NB4 (cell line): ENCODE measurements around the gene ANKRD55.

Experiments
- POLR2A ChIP-seq: IDR thresholded peaks from 2 replicates; pipeline ENCODE4 v1.6.1; 2011; ENCODE audit warnings: mild to moderate bottlenecking; ENCODE audit not compliant: insufficient read length; ENCODE audit errors: extremely low read depth
- TF ChIP-seq, protein P1 (sequence below): IDR thresholded peaks from one replicate; pipeline ENCODE4 v1.5.1; 2012; ENCODE audit warnings: low read depth, low read length
- TF ChIP-seq, protein P2 (sequence below): IDR thresholded peaks from 2 replicates; pipeline ENCODE4 v1.6.1; 2011; ENCODE audit warnings: low read depth, low read length

DNA sequence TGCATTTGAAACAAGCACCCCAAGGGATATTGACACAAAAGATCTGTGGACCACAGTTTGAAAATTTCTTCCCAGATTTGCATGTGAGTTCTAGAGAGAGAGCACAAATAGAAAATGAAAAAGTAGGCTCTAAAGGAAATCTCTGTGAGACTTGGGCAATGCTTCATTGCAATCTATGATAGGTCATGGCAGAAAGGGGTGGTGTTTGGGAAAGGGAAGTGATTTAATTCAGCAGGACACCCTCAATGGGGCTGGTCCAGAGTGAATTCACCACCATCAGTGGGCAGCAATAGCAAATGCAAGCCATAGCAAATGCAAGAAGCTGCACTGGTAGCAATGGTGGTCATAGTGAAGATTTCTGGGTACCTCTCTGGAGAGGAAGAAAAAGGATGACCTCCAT is 58.1 kb downstream of the ANKRD55 start:
- TF ChIP-seq, protein P1, sequence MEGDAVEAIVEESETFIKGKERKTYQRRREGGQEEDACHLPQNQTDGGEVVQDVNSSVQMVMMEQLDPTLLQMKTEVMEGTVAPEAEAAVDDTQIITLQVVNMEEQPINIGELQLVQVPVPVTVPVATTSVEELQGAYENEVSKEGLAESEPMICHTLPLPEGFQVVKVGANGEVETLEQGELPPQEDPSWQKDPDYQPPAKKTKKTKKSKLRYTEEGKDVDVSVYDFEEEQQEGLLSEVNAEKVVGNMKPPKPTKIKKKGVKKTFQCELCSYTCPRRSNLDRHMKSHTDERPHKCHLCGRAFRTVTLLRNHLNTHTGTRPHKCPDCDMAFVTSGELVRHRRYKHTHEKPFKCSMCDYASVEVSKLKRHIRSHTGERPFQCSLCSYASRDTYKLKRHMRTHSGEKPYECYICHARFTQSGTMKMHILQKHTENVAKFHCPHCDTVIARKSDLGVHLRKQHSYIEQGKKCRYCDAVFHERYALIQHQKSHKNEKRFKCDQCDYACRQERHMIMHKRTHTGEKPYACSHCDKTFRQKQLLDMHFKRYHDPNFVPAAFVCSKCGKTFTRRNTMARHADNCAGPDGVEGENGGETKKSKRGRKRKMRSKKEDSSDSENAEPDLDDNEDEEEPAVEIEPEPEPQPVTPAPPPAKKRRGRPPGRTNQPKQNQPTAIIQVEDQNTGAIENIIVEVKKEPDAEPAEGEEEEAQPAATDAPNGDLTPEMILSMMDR = no peak
- TF ChIP-seq, protein P2, sequence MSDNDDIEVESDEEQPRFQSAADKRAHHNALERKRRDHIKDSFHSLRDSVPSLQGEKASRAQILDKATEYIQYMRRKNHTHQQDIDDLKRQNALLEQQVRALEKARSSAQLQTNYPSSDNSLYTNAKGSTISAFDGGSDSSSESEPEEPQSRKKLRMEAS = no peak
- TF ChIP-seq POLR2A = no peak
